H1 (cell line): ENCODE data around the gene COX6A1.

Experiments used
- ASH2L ChIP-seq: fragments of 200-600, 300-600 bp; sonication (generic); IDR thresholded peaks from one replicate; pipeline ENCODE4 v1.7.1; 2017; ENCODE audit warnings: low read length
- BCL11A ChIP-seq, 2 experiments: IDR thresholded peaks; one replicate each; pipeline ENCODE4 v1.6.1; 2011; ENCODE audit warnings: low read depth in 2 of 2, low read length in 2 of 2, mild to moderate bottlenecking in 2 of 2
- CTCF ChIP-seq, 3 experiments: IDR thresholded peaks; 1 replicate in 2 of 3; 2 replicates in 1 of 3; pipeline versions ENCODE4 v1.5.1 to v1.6.1; 2011; ENCODE audit warnings: low read length in 3 of 3, mild to moderate bottlenecking in 3 of 3, inconsistent platforms in 2 of 3, low read depth in 1 of 3, moderate library complexity in 1 of 3; ENCODE audit not compliant: insufficient read depth in 1 of 3; ENCODE audit errors: control extremely low read depth in 1 of 3
- GABPA ChIP-seq: IDR thresholded peaks from 2 replicates; pipeline ENCODE4 v1.6.1; 2011; ENCODE audit warnings: mild to moderate bottlenecking, low read length, moderate library complexity, borderline replicate concordance; ENCODE audit not compliant: insufficient read depth
- MAX ChIP-seq: IDR thresholded peaks from 2 replicates; pipeline ENCODE4 v1.6.1; 2012; ENCODE audit warnings: inconsistent platforms
- POLR2A ChIP-seq, 2 experiments: IDR thresholded peaks; 1 replicate in 1 of 2; 2 replicates in 1 of 2; pipeline ENCODE4 v1.6.1; 2011; ENCODE audit warnings: low read depth in 2 of 2, low read length in 2 of 2, mild to moderate bottlenecking in 2 of 2; ENCODE audit errors: control extremely low read depth in 1 of 2
- RXRA ChIP-seq: IDR thresholded peaks from 2 replicates; pipeline ENCODE4 v1.6.1; 2011; ENCODE audit warnings: low read depth, mild to moderate bottlenecking, low read length, moderate library complexity; ENCODE audit not compliant: insufficient read depth
- TAF1 ChIP-seq: IDR thresholded peaks from 2 replicates; pipeline ENCODE4 v1.6.1; 2011; ENCODE audit warnings: mild to moderate bottlenecking, low read depth, low read length
- TEAD4 ChIP-seq: IDR thresholded peaks from 2 replicates; pipeline ENCODE4 v1.6.1; 2012; ENCODE audit warnings: low read depth, low read length, inconsistent platforms, mixed read lengths
- USF2 ChIP-seq: IDR thresholded peaks from 2 replicates; pipeline ENCODE4 v1.6.1; 2011; ENCODE audit warnings: low read length, improper control_type of control experiment

- TF ChIP-seq RXRA, result no peak
- no peak for TF ChIP-seq CTCF (IDR thresholded peaks at IDR 0.05; ENCODE audit: control extremely low read depth in 1 of 3, insufficient read depth in 1 of 3, low read depth in 1 of 3, low read length in 3 of 3)
- TF ChIP-seq ASH2L, result no peak
- no peak for TF ChIP-seq TAF1
- no peak; a peak in 1 of 3 replicates for TF ChIP-seq POLR2A (IDR thresholded peaks at IDR 0.05; ENCODE audit: control extremely low read depth in 1 of 2, low read depth in 2 of 2, low read length in 2 of 2)
- TF ChIP-seq BCL11A (IDR thresholded peaks at IDR 0.05; ENCODE audit: low read depth in 2 of 2, low read length in 2 of 2), result no peak
- no peak for TF ChIP-seq GABPA
- no peak for TF ChIP-seq MAX
- TF ChIP-seq USF2, result no peak
- TF ChIP-seq TEAD4, result no peak
Measured at GRCh38 chr12:120438495-120439198, 734 bp downstream of the COX6A1 start.
